Measurements from ENCODE around the gene MOV10L1. TPM values are rescaled to one million over a fixed set of nuclear protein-coding genes. Genes with fewer than 3 reads are reported as not detected.

MOV10L1 gene
- total RNA-seq, 4 donors from 2014 or later: 0.17 to 1.3 (median 1.1) TPM; not detected in 1

DNA sequence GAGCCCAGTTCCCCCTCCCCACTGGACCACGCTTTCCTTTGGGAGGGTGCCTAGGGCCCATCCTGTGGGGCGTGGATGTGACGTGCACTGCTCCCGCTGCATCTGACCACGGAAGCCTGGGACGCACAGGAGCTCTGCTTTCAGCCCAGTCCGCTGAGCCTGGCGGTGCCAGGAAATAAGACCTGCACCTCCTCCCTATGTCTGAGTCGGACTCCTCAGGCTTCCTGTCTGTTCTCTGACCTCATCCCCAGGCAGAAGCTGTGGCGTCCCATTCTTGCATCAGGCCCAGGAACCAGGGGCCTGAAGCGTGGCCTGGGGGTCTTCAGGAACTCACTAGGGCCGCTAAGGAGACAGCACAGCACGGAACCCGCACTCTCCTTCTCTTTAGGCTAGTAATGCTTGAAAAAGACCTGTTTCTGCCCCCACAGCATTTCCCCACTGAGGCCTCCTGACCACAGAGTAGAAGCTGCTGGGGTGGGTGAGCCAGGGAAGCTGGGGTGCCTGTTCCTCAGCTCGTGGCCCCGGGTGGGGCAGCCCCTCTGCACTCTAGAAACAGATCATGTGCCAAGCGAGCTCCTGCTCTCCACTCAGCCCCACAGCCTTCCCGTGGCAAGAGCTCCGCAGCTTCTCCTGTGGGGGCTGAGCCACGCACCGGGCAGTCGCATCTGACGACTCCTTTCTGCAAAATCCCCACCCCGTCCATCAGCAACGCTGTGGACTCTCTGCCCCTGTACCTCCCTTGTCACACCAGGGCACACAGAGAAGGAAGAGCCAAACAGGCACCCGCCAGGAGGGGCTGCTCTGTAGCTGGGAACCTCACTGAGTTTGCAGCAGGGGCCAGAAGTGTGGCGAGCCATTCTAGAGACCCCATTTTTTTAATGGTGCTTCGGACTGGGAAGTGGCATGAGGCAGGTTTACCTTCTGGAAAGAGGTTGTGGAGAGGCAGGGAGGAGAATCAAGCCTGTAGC lies 22.6 kb downstream of the MOV10L1 start:
- no peak for TF ChIP-seq CTCF (IDR thresholded peaks at IDR 0.05; ENCODE audit: low read depth)

- no peak for TF ChIP-seq CTCF (IDR thresholded peaks at IDR 0.05; ENCODE audit: low read depth)
These were observed 24.6 kb downstream of the MOV10L1 start for GRCh38 chr22:50114221-50115021.

- no peak for TF ChIP-seq CTCF (IDR thresholded peaks at IDR 0.05; ENCODE audit: low read depth)
These were observed 25.9 kb downstream of the MOV10L1 start for GRCh38 chr22:50115693-50116092.

- TF ChIP-seq CTCF (IDR thresholded peaks at IDR 0.05; ENCODE audit: low read depth): no peak
These were observed 27.5 kb downstream of the MOV10L1 start for GRCh38 chr22:50117168-50117762.

DNA sequence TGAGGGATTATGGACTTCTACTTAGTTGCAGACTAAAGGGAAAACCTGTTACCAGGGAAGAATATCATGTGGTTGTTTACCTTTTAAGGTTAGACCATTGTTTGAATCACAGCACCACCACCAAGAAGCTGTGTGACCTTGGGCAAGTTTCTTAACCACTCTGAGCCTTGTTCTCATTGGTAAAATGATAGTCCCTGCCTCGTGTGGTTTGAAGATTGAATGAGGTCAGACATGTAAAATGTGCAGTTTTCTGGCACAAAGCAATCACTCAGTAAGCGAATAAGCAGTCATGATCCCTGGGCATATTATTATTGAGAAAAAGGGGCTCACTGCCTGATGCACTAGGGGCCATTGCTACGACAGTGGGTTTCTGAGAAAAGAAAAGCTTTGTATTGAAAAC lies 28.3 kb downstream of the MOV10L1 start:
- TF ChIP-seq CTCF (IDR thresholded peaks at IDR 0.05; ENCODE audit: low read depth): no peak

- no peak for TF ChIP-seq CTCF (IDR thresholded peaks at IDR 0.05; ENCODE audit: low read depth)
These were observed 28.9 kb downstream of the MOV10L1 start for GRCh38 chr22:50118557-50119168.
